ENCODE results near the gene RC3H2.

DNA sequence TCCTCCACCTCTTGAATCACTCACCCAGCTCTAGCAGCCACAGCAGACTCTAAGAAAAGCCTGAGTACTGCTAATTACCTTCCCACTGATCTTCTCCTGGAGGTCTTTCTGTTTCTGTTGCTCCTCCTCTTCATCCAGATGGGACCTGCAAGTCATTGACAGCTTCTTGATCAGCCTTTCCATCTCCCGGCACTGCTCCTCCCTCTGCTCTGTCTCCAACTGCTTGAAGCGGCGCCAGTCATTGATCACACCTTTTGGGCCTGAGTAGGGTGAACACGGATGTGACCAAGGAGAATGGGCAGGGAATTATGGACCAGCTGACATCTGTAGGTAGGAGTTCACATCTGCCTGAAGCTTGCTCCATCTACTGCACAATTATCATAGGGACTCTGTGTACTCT lies 82.2 kb downstream of the RC3H2 start:
- TF ChIP-seq NFIC (IDR thresholded peaks at IDR 0.05): no peak
- no peak for TF ChIP-seq TAF1 (IDR thresholded peaks at IDR 0.05; ENCODE audit: low read depth)
- TF ChIP-seq TCF12 (IDR thresholded peaks at IDR 0.05; ENCODE audit: low read depth): no peak
- TF ChIP-seq, protein P1, sequence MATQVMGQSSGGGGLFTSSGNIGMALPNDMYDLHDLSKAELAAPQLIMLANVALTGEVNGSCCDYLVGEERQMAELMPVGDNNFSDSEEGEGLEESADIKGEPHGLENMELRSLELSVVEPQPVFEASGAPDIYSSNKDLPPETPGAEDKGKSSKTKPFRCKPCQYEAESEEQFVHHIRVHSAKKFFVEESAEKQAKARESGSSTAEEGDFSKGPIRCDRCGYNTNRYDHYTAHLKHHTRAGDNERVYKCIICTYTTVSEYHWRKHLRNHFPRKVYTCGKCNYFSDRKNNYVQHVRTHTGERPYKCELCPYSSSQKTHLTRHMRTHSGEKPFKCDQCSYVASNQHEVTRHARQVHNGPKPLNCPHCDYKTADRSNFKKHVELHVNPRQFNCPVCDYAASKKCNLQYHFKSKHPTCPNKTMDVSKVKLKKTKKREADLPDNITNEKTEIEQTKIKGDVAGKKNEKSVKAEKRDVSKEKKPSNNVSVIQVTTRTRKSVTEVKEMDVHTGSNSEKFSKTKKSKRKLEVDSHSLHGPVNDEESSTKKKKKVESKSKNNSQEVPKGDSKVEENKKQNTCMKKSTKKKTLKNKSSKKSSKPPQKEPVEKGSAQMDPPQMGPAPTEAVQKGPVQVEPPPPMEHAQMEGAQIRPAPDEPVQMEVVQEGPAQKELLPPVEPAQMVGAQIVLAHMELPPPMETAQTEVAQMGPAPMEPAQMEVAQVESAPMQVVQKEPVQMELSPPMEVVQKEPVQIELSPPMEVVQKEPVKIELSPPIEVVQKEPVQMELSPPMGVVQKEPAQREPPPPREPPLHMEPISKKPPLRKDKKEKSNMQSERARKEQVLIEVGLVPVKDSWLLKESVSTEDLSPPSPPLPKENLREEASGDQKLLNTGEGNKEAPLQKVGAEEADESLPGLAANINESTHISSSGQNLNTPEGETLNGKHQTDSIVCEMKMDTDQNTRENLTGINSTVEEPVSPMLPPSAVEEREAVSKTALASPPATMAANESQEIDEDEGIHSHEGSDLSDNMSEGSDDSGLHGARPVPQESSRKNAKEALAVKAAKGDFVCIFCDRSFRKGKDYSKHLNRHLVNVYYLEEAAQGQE (IDR thresholded peaks at IDR 0.05; ENCODE audit: low read depth): no peak
- TF ChIP-seq, protein P2, sequence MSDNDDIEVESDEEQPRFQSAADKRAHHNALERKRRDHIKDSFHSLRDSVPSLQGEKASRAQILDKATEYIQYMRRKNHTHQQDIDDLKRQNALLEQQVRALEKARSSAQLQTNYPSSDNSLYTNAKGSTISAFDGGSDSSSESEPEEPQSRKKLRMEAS (IDR thresholded peaks at IDR 0.05): no peak
- no peak for TF ChIP-seq TEAD4 (IDR thresholded peaks at IDR 0.05)
- no peak for TF ChIP-seq EP300 (IDR thresholded peaks at IDR 0.05; ENCODE audit: borderline replicate concordance)
- no peak for TF ChIP-seq RAD21 (IDR thresholded peaks at IDR 0.05; ENCODE audit: low read depth)
- no peak for TF ChIP-seq CREB1 (IDR thresholded peaks at IDR 0.05; ENCODE audit: low read depth)
- TF ChIP-seq YY1 (IDR thresholded peaks at IDR 0.05; ENCODE audit: low read depth): no peak
- no peak for TF ChIP-seq EGR1 (IDR thresholded peaks at IDR 0.05)
- TF ChIP-seq CEBPB (IDR thresholded peaks at IDR 0.05): no peak
